IMR-90 (cell line): Measurements from ENCODE around the gene KLHL20. TPM values are rescaled to one million over a fixed set of nuclear protein-coding genes. Genes with fewer than 3 reads are reported as not detected.
"Not testable (repeated sequence)": the region's sequence is repeated elsewhere in the genome, so short reads cannot be mapped to it uniquely, and the experiment has no call there.

ENCODE experiments used
- ATAC-seq: fragments of 200-7000 bp; cut with Tn5 transposase; 2 replicates; pipeline ENCODE4 v1.9.1; 2020; ENCODE audit warnings: low read depth, mild to moderate bottlenecking, moderate library complexity
- BruUV-seq: library from RNA; stranded (reverse); fragments of 400-500 nt; replicated peaks from 2 replicates; lab custom pipeline; 2021; lab: Mats Ljungman, UMichigan
- CTCF ChIA-PET: fragments of 300-600 bp; formaldehyde crosslinking; extraction: SDS; loops from one replicate; lab custom pipeline; 2021; ENCODE audit warnings: antibody characterized with exemption; lab: Yijun Ruan, JAX
- POLR2A ChIA-PET: fragments of 300-600 bp; sonication (Branson Sonifier 250); formaldehyde crosslinking; loops from one replicate; lab custom pipeline; 2022; ENCODE audit warnings: antibody characterized with exemption; ENCODE audit not compliant: unreplicated experiment; lab: Charles Lee
- DNase-seq: peaks from one replicate; pipeline ENCODE4 v3.0.0; 2013
- H2AFZ ChIP-seq: replicated peaks from 2 replicates; pipeline ENCODE3; 2013; ENCODE audit warnings: low read length, mild to moderate bottlenecking; ENCODE audit not compliant: poor library complexity
- H2AK5ac ChIP-seq: 2 replicates; pipeline ENCODE4 v1.6.1; 2013; ENCODE audit warnings: low read depth, low read length, inconsistent platforms
- H2AK9ac ChIP-seq: replicated peaks from 2 replicates; pipeline ENCODE3; 2013; ENCODE audit warnings: mild to moderate bottlenecking, low read depth, low read length, moderate library complexity; ENCODE audit not compliant: poor library complexity
- H2BK120ac ChIP-seq: 2 replicates; pipeline ENCODE4 v1.6.1; 2013; ENCODE audit warnings: low read depth, low read length, inconsistent platforms
- H2BK15ac ChIP-seq: 3 replicates; pipeline ENCODE4 v1.6.1; 2013; ENCODE audit warnings: low read depth, low read length, inconsistent platforms
- H2BK20ac ChIP-seq: 2 replicates; pipeline ENCODE4 v1.6.1; 2013; ENCODE audit warnings: low read depth, mild to moderate bottlenecking, inconsistent platforms, low read length, moderate library complexity
- H2BK5ac ChIP-seq: 2 replicates; pipeline ENCODE4 v1.6.1; 2013; ENCODE audit warnings: mild to moderate bottlenecking, low read depth, low read length, inconsistent platforms; ENCODE audit not compliant: poor library complexity, severe bottlenecking
- H3K14ac ChIP-seq: replicated peaks from 2 replicates; pipeline ENCODE4 v1.6.1; 2013; ENCODE audit warnings: low read depth, low read length, inconsistent platforms
- H3K18ac ChIP-seq: 2 replicates; pipeline ENCODE4 v1.6.1; 2013; ENCODE audit warnings: low read depth, low read length, control low read depth
- H3K23ac ChIP-seq: 2 replicates; pipeline ENCODE4 v1.6.1; 2013; ENCODE audit warnings: low read depth, low read length, inconsistent platforms
- H3K27ac ChIP-seq: 2 replicates; pipeline ENCODE4 v1.5.1; 2013; ENCODE audit warnings: mild to moderate bottlenecking, control low read depth, low read length; ENCODE audit not compliant: insufficient read depth
- H3K27me3 ChIP-seq: 2 replicates; pipeline ENCODE4 v1.6.1; 2013; ENCODE audit warnings: low read length; ENCODE audit not compliant: control insufficient read depth, insufficient read depth
- H3K36me3 ChIP-seq: 2 replicates; pipeline ENCODE4 v1.6.1; 2013; ENCODE audit warnings: low read length, mixed read lengths; ENCODE audit not compliant: control insufficient read depth, insufficient read depth
- H3K4ac ChIP-seq: 2 replicates; pipeline ENCODE4 v1.6.1; 2013; ENCODE audit warnings: low read depth, low read length, inconsistent platforms
- H3K4me1 ChIP-seq: 2 replicates; pipeline ENCODE4 v1.6.1; 2013; ENCODE audit warnings: low read length, mixed read lengths; ENCODE audit not compliant: control insufficient read depth, insufficient read depth
- H3K4me2 ChIP-seq: 2 replicates; pipeline ENCODE4 v1.6.1; 2013; ENCODE audit warnings: low read depth, mild to moderate bottlenecking, control low read depth, low read length, moderate library complexity
- H3K4me3 ChIP-seq: 2 replicates; pipeline ENCODE4 v1.5.1; 2013; ENCODE audit warnings: low read depth, mild to moderate bottlenecking, control low read depth, low read length, moderate library complexity; ENCODE audit not compliant: insufficient read depth
- H3K56ac ChIP-seq: 2 replicates; pipeline ENCODE4 v1.6.1; 2013; ENCODE audit warnings: low read length, inconsistent platforms; ENCODE audit not compliant: insufficient read depth; ENCODE audit errors: extremely low read depth
- H3K79me1 ChIP-seq, 2 experiments: 2 replicates each; pipeline ENCODE4 v1.6.1; 2013; ENCODE audit warnings: low read length in 2 of 2, inconsistent platforms in 1 of 2, low read depth in 1 of 2
- H3K9ac ChIP-seq: 2 replicates; pipeline ENCODE4 v1.6.1; 2013; ENCODE audit warnings: low read depth, low read length, control low read depth
- H3K9me1 ChIP-seq: 2 replicates; pipeline ENCODE4 v1.6.1; 2013; ENCODE audit warnings: low read length, inconsistent platforms; ENCODE audit not compliant: insufficient read depth
- H3K9me3 ChIP-seq: 2 replicates; pipeline ENCODE4 v1.6.1; 2013; ENCODE audit warnings: low read length; ENCODE audit not compliant: control insufficient read depth, insufficient read depth
- H4K20me1 ChIP-seq: 2 replicates; pipeline ENCODE4 v1.6.1; 2013; ENCODE audit warnings: low read length, inconsistent platforms; ENCODE audit not compliant: insufficient read depth
- H4K5ac ChIP-seq: 2 replicates; pipeline ENCODE4 v1.6.1; 2013; ENCODE audit warnings: mild to moderate bottlenecking, low read depth, low read length, control low read depth
- H4K8ac ChIP-seq, 2 experiments: 2 replicates each; pipeline ENCODE4 v1.6.1; 2013; ENCODE audit warnings: low read depth in 2 of 2, low read length in 2 of 2, control low read depth in 1 of 2, inconsistent platforms in 1 of 2
- H4K91ac ChIP-seq: 2 replicates; pipeline ENCODE4 v1.6.1; 2013; ENCODE audit warnings: low read depth, low read length, inconsistent platforms; ENCODE audit not compliant: insufficient read depth
- WGBS, 2 experiments: methylation state at CpG; one replicate each; pipeline versions ENCODE4 v1.1.5 to v1.1.7; 2013; ENCODE audit warnings: missing lambda C conversion rate in 2 of 2; ENCODE audit not compliant: insufficient read length in 1 of 2; ENCODE audit errors: extremely low coverage in 2 of 2; 5-methylcytosine and 5-hydroxymethylcytosine counted together
- dilution Hi-C: fragments of 300-500 bp; cut with HindIII; formaldehyde crosslinking; loops from one replicate; pipeline ENCODE4 v1.14.3; 2018; ENCODE audit warnings: low sequenced_read_pairs; ENCODE audit not compliant: unreplicated experiment
- in situ Hi-C: fragments of 300-500 bp; cut with MboI; formaldehyde crosslinking; loops from 3 replicates; pipeline ENCODE4 v1.14.3; 2019; ENCODE audit warnings: low sequenced_read_pairs, inconsistent platforms, mixed read lengths
- intact Hi-C: fragments of 100-400 bp; cut with micrococcal nuclease; formaldehyde crosslinking; loops from 2 replicates; pipeline ENCODE4 v1.10.0; 2022
- polyA plus RNA-seq, 3 experiments: library from polyadenylated mRNA; depleted of rRNA; stranded (reverse); fragments of >200 nt; gene quantifications; 2 replicates each; pipeline ENCODE4 v1.2.3, GENCODE V29; 2012; ENCODE audit warnings: low replicate concordance in 1 of 3
- total RNA-seq: library from RNA; depleted of rRNA; stranded (reverse); fragments of >200 nt; gene quantifications from 2 replicates; pipeline ENCODE4 v1.2.3, GENCODE V29; 2012

KLHL20 gene
- total and polyA plus RNA-seq, 2 of the 4 experiments (the other 2 are of a cell fraction) = 13.5 to 23.3 TPM

GRCh38 chr1:173674496-173674895 is 40.3 kb upstream of the KLHL20 start:
- intact Hi-C loops, H3K9ac ChIP-seq, H3K14ac ChIP-seq, H3K79me1 ChIP-seq, H2AFZ ChIP-seq, H2BK20ac ChIP-seq, CTCF ChIA-PET, in situ Hi-C loops, H3K4ac ChIP-seq, H2BK120ac ChIP-seq, H3K9me3 ChIP-seq, H3K9me1 ChIP-seq, H2AK9ac ChIP-seq, H3K27ac ChIP-seq, H3K27me3 ChIP-seq, H3K56ac ChIP-seq, H2BK5ac ChIP-seq, H4K20me1 ChIP-seq, H4K5ac ChIP-seq, POLR2A ChIA-PET, H2BK15ac ChIP-seq, H3K36me3 ChIP-seq, BruUV-seq, dilution Hi-C loops, DNase-seq, H3K4me1 ChIP-seq, H2AK5ac ChIP-seq, H3K18ac ChIP-seq, H4K8ac ChIP-seq, H4K91ac ChIP-seq, H3K4me2 ChIP-seq, ATAC-seq, H3K4me3 ChIP-seq, H3K23ac ChIP-seq: not testable (repeated sequence)
- no CpG with 5 or more reads among the region's 2 CpGs for WGBS, 2 experiments

- in situ Hi-C loops, H3K56ac ChIP-seq, DNase-seq, H4K5ac ChIP-seq, dilution Hi-C loops, ATAC-seq, H3K4me1 ChIP-seq, H3K27ac ChIP-seq, H3K79me1 ChIP-seq, H2BK20ac ChIP-seq, H4K91ac ChIP-seq, H3K9ac ChIP-seq, H2BK5ac ChIP-seq, H3K4ac ChIP-seq, H3K36me3 ChIP-seq, H3K18ac ChIP-seq, H3K9me1 ChIP-seq, H3K27me3 ChIP-seq, CTCF ChIA-PET, BruUV-seq, H3K23ac ChIP-seq, H3K14ac ChIP-seq, H2BK15ac ChIP-seq, H2AK9ac ChIP-seq, POLR2A ChIA-PET, H3K4me3 ChIP-seq, H2AFZ ChIP-seq, H4K8ac ChIP-seq, H2BK120ac ChIP-seq, intact Hi-C loops, H2AK5ac ChIP-seq, H3K4me2 ChIP-seq, H3K9me3 ChIP-seq, H4K20me1 ChIP-seq: not testable (repeated sequence)
- no CpG with 5 or more reads among the region's 5 CpGs for WGBS, 2 experiments
Observed at GRCh38 chr1:173680152-173680551, 34.6 kb upstream of the KLHL20 start.
